GM19372 (cell line): ENCODE data around the gene FAM180A.
"Not testable (repeated sequence)": the region's sequence is repeated elsewhere in the genome, so short reads cannot be mapped to it uniquely, and the experiment has no call there.

Experiments used
- ATAC-seq: cut with Tn5 transposase; IDR thresholded peaks from one replicate; pipeline ENCODE4 v1.9.1; 2021; ENCODE audit warnings: mild to moderate bottlenecking, low read depth, moderate library complexity; ENCODE audit not compliant: unreplicated experiment

Gene FAM180A

DNA sequence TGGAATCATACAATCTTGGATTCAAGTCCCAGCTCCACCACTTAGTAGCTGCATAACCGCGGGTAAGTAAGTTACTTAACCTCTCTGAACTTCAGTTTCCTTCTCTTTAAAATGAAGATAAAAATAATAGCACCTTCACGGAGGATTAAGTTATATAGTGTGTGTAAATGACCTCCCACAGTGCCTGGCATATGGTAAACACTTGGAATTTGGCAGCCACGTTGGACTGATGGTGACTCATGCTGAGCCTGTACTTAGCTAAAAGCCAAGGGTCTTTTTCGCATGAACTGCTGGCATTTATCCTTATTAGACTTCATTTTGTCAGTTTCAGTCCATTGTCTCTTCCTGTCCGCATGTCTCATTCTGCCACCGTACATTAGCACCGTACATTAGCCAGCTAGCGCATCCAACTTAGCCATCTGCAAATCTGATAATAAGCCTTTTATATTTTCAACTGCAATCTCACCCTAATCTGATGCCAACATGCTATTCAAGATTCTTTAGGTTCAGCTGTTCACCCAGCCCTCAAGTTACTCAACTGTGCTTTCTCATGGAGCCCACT is 31.9 kb downstream of the FAM180A start:
- ATAC-seq, result no peak

DNA sequence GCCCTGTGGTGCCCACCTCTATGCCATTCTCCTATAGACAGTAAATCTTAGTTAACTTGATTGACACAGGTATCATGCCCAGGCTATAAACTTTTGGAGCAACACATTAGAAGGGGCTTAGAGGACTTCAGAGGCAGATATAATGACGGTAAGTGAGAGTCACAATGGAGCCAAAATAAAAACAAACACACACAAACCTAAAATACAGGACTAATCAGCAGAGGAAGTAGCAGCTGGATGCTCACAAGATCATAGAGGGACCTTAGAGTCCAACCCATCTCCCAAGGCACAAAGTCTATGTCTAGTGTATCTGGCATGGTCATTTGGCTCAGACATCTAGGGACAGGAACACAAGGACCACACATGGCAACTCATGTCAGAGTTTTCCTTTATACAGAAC is 32.9 kb downstream of the FAM180A start:
- no peak for ATAC-seq

DNA sequence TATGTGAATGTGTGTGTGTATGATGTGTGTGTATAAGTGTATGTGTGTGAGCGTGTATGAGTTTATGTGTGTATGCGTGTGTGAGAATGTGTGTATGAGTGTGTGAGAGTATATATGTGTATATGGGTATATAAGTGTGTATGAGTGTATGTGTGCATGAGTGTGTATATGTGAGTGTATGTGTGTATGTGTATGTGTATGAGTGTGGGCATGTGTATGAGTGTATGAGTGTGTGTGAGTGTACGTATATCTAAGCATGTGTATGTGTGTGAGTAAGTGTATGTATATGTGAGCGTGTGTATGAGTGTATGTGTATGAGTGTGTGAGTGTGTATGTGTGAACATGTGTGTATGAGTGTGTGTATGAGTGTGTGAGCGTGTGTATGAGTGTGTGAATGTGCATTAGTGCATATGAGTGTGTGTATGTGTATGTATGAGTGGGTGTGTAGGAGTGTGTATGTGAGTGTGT is 33.5 kb downstream of the FAM180A start:
- ATAC-seq, result no peak

DNA sequence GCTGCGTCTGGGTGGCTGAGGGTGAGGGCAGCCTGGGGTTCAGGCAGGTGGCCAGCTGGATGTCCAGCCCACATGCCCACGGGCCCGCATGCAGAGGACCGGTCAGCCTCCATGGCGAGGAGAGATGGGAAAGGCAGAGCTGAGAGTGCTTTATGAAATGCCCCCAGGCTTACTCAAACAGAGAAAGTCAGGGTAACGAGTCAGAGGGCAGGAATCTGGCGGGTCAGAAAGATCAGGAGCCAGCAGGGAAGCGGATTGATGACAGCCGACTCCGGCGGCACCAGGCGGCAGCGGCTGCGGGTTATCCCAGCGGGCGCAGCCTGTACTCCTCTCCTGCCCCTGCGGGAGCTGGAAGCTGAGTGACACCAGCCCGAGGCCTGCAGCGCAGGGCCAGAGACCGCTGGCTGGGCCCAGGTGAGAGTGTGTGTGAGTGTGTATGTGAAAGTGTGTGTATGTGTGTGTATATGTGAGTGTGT is 34.0 kb downstream of the FAM180A start:
- ATAC-seq, result no peak

DNA sequence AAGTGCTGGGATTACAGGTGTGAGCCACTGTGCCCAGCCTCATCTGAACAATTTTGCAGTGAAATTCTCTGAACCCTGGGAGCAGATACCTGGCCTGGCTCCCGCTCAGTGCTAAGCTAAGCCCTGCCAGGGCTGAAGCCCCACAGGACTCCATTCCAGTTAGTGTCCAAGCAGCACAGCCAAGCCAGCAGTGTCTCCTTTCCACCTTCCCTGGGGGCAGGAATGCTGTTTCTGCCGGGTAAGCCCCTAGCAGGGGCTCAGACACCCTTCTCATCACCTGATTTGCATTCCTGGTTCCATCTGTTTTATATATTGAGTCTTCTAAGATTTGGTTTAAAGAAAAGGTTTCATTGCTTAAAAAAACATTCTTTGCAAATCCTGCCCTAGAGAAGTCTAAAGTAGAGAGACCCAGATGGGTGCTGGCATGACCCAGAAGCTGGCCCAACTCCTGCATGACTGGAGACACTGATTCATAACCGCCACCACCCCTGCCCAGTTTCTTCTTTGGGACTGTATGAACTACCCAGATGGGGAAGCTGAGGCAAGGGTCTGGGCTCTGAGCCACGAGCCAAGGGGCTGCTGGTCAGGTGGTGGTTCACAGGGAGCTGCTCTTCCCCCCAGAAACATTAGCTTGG is 34.7 kb downstream of the FAM180A start:
- ATAC-seq, result no peak

DNA sequence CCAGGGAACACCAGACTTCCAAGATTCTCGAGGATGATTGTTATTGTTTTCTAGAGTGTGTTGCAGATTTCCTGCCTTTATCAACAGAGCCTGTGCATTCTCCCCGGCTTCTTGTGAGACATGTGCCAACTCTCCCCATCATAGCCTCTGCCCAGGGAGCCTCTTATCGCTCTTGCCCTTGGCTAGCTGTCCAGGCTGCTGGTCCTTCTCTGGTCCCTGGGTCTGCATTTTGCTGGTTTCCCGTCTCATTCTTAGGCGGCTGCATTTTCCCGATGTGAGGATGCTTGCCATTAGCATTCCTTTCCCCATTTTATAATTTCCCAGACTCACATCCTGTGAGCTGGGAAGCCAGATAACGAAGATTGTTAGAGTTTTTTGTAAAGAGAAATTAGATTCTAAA is 35.8 kb downstream of the FAM180A start:
- ATAC-seq, result no peak

DNA sequence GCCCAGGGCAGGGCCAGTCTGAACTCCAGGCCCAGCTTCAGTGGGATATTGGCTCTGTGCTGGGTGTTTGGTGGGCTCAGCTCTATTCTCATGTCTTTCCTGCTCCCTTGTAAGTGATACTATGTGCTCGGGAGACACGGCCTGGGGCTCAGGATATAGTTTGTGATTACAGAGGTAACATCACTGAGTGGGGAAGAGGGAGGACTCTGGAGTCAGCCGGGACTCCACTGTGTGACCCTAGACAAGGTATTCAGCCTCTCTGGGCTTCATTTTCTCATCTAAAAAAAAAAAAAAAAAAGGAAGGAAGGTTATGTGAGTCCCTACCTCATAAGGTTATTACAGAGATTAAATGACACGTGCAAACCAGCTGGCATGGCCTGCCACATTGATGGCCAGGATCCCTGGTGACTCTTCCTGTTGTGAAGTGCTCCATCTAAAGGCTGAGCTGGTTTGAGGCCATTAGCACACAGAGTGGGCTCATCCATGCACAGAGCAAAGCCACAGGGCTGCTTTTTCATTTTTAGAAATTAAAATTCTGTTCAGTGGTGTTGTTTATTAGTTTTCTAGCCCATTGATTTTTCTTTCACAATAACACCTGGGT is 36.3 kb downstream of the FAM180A start:
- no peak for ATAC-seq

DNA sequence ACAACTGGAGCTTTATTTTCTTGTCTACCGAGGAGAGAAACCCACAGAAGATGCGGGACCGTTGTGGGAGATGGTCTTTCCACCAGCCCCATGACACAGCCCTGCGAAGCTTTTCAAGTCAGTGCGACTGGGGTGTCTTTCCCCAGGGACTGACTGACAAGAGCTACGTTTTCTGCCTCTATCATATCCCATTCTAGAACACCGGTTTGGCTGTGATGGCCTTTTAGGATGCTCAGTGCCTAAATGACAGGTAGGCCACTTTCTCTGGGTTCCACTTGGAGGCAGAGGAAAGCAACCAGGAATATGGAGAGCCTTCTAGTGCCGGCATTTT is 37.5 kb downstream of the FAM180A start:
- ATAC-seq, result no peak

DNA sequence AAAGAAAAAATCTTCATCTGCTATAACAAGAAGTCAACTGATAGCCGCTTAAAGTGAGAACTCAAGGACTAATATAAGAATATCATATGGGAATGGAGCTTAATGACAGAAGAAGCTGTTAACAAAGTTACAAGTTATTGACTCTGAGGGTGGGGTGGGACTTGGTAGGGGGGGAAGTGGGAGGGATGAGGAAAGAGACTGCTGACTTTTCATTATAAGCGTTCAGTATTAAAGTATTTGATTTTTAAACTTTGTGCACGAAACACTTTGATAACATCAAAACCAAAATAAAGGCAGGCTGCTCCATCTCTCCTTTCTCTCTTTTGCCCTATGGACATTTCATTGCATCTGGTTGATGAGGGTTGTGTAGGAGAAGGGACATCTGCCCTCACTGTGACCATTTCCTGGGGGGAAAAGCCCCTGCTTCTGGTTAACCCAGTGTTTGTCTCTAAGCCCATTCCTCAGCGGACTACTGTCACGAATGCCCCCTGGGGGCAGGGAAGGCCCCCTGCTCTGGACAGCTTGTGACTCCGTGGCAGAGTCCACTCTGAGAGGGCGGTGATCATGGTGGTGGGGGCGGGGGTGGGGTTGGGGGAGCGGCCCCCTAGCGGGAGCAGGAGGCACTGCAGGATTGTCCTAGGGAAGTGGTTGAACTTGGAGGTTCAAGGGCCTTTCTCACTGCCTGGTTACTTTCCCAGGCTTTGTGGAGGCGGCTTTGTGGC is 38.0 kb downstream of the FAM180A start:
- ATAC-seq, result no peak

DNA sequence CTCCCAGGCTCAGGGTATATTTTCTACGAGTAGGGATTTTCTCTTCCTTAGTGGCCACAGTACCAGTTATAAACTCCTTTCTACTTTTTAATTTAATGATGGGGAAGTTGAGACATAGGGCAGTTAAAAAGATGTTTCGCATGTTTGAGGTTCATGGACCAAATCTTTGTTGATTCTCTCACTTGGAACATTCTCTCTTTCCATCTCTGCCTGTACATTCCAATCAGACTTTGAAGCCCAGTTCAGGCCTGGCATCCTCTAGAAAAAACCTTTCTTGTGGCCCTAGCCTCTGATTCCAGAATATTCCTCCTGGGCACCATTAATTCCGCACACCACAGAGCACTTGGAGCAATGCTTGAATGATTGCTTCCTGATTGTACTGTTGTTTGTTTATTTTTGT is 39.1 kb downstream of the FAM180A start:
- ATAC-seq, result no peak

DNA sequence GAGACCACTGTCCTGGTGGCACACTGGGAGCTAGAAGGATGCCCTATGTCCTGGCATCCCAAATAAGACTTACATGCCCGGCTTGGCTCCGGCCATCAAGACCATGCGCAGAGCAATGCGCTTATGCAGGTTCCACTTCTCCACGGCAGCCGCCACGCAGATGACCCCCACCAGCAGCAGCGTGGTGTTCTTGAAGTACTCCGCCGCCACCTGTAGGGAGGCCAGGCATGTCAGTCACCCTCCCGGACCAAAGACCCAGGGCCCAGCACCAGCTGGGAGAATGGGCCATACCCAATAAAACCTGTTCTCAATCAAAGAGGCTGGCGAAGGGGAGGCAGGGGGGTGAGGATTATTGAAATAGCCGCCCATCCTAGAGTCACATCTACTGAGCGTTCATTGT is 40.6 kb downstream of the FAM180A start:
- no peak for ATAC-seq

DNA sequence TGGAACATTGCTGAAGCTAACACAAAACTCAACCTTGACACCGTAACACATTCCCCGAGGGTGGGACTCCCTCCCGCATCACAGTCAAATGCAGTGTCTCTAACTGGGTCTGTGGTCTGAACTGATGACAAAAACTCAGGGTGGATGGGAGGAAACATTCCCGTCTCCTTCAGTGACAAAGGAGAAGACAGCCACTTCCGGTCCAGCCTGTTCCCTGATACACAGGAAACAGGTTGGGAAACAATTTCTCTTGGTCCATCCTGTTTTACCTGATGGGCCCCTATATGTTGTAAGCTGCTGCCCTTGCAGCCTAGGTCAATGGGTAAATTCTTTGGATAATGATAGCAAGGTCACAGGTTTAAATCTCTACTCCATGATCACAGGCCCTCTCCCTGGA is 41.0 kb downstream of the FAM180A start:
- ATAC-seq, result no peak

DNA sequence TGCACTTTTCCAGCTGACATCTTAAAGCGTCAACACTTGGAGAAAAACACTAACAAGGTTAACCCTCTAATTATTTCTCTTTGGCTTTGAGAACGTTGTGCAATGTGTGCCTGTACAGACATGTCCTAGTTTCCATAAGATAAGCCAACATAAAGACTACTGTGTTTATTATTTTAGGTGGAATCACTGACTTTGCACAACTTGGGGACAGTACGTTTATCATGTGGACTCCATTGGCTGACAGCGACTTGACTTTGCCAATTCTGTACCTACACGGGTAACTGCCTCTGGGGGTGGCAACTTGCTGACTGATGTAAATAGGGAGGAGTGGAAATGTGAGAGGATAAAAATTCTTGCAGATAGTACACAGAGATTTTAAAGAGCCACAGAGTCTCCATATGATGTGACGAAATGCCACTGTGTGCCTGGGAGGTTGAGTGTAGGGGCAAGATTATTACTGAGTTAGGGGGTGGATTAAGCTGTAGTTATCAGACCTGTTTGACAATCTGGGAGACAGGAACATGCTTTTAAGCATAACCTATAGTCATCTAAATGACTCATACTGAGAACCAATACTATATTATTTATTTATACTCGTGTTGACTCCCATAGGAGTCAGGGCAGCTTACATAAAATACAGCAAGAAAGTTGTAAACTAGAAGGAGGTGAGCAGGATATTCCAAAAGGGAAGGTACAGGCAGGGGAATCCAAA is 41.6 kb downstream of the FAM180A start:
- ATAC-seq, result no peak

DNA sequence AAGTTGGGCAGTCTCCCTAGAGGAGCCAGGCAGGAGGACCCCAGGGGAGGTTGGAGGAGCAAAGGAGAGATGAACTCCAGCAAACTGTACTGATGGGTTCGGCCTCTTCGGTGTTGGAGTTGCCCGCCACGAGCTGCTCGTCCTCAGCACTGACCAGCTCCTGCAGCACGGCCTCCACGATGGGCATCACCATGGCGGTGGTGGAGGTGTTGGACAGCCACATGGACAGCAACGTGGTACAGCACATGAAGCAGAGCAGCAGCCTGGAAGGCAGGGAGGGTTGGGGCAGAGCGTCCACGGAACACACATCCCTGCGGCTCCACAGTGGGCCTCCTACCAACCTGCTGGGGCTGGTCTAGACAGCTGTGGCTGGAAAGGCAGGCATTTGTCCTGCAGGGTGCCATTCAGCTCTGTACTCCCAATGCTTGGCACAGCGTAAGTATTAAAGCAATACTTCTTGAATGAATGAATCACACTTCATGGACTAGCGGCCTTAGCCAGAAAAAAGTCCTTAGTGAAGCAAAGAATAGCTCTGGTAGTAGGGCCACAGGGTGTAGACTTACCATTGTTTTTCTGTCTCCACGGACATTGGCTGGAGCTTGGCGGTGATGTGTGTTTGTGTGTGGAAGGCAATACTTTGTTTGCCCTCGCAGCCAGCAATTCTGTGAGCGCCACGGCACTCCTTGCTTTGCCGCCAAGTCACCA is 42.4 kb downstream of the FAM180A start:
- no peak for ATAC-seq

DNA sequence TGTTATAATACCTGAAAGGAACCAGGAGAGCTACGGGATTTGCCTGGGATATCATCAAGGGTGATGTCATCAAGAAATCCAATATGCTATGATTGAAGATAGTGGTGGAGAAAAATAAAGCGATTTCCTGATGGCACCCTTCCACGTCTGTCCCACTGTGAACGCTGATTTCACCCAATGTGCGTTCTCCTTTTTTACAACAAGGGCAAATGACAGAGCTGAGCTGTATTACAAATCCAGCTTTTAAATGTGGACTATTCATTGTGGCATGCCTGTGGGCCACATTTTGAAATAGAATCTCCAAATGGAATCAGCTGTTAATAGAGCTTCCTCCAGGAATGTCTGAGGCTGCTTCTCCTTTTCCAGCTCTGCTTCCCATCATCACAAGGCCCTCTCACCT is 43.9 kb downstream of the FAM180A start:
- ATAC-seq, result no peak

DNA sequence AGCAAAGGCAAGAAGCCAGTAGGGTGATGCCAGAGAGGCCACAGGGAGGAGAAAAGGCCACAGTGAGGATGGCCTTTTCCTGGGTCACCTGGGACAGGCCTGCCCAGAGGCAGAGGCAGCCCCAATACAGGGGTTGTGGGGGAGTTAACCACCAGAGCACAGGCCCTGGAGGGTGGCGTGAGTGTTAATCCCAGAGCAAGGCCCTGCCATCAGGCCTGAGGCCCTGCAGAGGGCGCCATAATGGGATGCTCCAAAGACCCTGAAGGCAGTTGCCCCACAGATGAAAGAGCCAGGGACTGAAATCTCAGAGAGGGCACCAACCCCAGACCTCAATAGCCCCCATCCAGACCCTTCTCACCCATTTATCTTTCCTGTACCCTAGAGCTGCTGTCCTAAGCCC is 44.5 kb downstream of the FAM180A start:
- no peak for ATAC-seq

DNA sequence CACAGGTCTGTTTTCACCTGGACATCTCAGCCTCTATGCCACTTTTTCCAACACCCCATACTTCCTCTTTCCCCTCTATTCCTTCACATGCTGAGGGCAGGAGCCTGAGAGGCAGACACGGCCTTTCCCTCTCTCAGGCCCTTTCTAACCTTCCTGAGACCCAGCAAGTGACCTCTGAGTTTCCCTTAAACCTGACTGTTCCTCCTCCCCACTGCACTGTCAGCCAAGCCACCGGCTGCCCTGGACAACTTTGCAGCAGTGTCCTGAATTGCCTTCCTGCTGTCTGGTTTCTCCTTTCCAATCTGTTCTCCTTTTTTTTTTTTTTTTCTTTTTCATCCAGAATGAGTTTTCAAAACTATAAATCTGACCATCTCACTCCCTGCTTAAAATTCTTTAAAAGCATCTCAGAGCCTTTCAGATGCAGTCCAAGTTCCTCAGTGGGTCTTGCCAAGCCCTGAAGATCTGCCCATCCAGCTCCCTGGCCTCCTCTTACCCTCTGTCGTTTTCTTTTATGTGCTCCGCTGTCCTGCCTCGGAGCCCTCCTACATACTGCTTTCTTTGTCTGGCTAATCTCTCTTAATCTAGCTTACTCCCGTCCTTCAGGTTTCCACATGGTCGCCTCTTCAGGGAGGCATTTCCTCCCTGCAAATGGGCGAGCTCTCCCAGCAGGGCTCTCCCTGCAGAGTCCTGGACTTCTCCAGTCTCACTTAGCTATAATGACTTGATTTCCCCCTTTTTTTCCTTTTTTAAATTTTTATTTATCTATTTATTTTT is 51.1 kb downstream of the FAM180A start:
- ATAC-seq, result no peak

DNA sequence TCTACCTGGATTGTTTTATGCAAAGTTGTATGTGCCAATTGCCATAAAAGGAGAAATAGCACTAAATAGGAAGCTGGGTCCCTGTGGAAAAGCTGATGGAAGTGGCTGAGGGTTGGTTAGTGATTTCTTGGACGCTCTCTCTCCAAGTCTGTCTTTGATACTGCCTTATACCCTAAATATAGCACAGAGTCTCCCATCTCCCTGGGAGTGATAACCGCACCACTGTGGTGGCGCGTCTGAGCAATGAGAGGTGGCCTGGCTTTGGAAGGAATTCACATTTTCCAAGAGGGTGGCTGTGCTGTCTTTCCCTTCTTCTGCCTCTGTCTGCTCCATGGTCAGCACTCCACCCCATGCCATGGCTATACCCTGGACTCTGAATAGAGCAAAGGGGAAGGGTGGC is 55.1 kb downstream of the FAM180A start:
- no peak for ATAC-seq

DNA sequence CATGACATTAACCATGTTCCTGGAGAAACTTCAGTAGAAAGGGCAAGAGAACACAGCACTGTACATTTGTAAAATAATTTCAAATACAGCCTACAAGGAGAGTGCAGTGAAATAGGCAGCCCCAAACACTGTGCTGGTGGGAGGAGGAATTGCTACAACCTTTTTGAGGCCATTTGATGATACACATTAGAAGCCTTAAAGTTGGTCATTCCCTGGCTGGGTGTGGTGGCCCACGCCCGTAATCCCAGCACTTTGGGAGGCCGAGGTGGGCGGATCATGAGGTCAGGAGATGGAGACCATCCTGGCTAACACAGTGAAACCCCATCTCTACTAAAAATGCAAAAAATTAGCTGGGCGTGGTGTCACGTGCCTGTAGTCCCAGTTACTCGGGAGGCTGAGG is 56.0 kb downstream of the FAM180A start:
- not testable (repeated sequence) for ATAC-seq

DNA sequence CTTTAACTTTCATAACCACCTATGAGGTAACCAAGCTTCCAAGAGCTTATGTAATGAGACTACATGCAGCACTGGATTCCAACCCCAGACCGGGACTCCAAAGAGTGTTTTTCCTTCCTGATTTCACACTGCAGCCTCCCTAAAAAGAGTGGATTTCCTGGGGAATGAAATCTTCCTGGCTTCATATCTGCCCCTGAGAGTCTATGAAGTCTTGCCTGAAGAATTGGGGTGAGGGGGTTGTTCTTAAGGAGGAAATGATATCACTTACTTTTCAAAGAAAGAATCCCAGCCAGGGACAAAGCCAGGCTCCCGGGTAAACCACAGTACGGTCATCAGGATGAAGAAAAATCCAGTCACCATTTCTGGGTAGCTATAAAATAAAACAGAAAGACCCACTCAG is 56.6 kb downstream of the FAM180A start:
- ATAC-seq, result no peak
